DND-41 (cell line): ENCODE measurements around the gene MCRIP2.

Experiments used
- CTCF ChIP-seq: IDR thresholded peaks from 2 replicates; pipeline ENCODE4 v1.5.1; 2012; ENCODE audit warnings: borderline replicate concordance, low read length, moderate library complexity, mild to moderate bottlenecking; ENCODE audit not compliant: poor library complexity, severe bottlenecking; ENCODE audit errors: extremely low read depth
- EZH2 ChIP-seq: IDR thresholded peaks from 3 replicates; pipeline ENCODE4 v1.6.1; 2012; ENCODE audit warnings: borderline replicate concordance, low read depth, mild to moderate bottlenecking, moderate library complexity, low read length, inconsistent platforms; ENCODE audit not compliant: severe bottlenecking

GRCh38 chr16:619476-620100 is 22.0 kb upstream of the MCRIP2 start:
- no peak for TF ChIP-seq CTCF
- no peak for TF ChIP-seq EZH2
